ENCODE data around the gene KLK14. TPM values are rescaled to one million over a fixed set of nuclear protein-coding genes. Genes with fewer than 3 reads are reported as not detected.

KLK14 gene
- total and polyA plus RNA-seq, 10 of the 15 experiments (the other 5 are each of a cell fraction or from before 2014, with no cell fraction given): not detected

DNA sequence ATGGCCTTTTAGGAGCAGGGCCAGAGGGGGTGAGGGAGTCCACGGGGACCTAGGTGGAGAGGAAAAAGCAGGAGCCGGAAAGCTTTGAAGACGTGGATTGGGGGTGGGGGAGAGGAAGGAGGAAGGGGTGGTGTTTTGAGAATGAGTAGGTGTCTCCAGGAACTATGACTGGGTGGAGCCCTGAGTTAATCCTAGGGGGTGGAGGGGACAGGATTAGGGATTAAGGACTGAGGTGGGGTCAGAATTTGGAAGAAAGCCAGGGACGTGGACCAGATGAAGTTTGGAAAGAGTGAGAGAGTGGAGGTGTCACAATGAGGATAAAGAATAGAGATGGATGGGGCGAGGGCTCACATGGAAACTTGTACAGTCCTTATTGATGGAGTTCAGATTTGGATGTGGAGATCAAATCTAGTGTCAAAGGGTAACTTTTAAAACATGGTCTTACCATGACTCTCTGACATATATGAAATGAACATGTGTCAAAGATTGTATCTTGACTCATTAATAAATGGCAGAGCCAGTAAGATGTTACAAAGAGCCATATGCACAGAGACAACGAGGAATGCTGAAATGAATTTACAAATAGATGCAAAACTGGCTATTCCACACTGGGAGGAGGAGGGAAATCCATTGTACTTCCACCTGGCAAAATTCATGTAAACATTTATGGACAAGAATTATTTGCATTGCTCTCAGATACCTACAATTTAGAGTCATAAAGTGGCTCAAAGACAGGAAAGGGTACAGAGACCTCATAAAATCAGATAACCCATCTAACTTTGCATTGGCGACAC lies 16.1 kb downstream of the KLK14 start:
- no peak overlapping the region for H3K4me2 ChIP-seq (ENCODE audit: control insufficient read depth, insufficient read depth)
- 15% methylated on average over 7 of the region's 7 CpGs for WGBS (ENCODE audit: insufficient coverage, insufficient replicate concordance, low lambda C conversion rate, missing lambda C conversion rate)
- H3K9ac ChIP-seq (ENCODE audit: control insufficient read depth, insufficient read depth, low read length): no peak overlapping the region
- no peaks in the 10 kb centered on the region for H3K36me3 ChIP-seq (ENCODE audit: control insufficient read depth in 2 of 2, insufficient read depth in 2 of 2, low read length in 1 of 2)
- DNase-seq (ENCODE audit: low read depth, low spot score) (no peak), FAIRE-seq (no peak), ATAC-seq (no peak)
- ChIA-PET POLR2A (no interaction called here), RAD21 (ENCODE audit: unreplicated experiment) (no interaction called here), CTCF (no interaction called here), SMC1A (ENCODE audit: uncharacterized antibody, unreplicated experiment) (no interaction called here)
- H3K9me3 ChIP-seq (replicated peaks; ENCODE audit: control insufficient read depth, insufficient read depth, low read length): no peaks in the 10 kb centered on the region
- in situ Hi-C loops (cut with MboI): no loop called here
- no peaks in the 10 kb centered on the region for H3K79me2 ChIP-seq (ENCODE audit: control insufficient read depth, insufficient read depth, low read length)
- no peaks in the 10 kb centered on the region for H3K4me1 ChIP-seq (ENCODE audit: control insufficient read depth, insufficient read depth, low read length)
- no peak overlapping the region for H3K27ac ChIP-seq (ENCODE audit: control insufficient read depth, insufficient read depth)
- BruUV-seq (replicated peaks): no TSS peak
- no peaks in the 10 kb centered on the region for H4K20me1 ChIP-seq (ENCODE audit: control insufficient read depth, insufficient read depth)
- no peak overlapping the region for H3K4me3 ChIP-seq
- intact Hi-C loops (cut with micrococcal nuclease; ENCODE audit: unreplicated experiment): no loop called here
- H3K27me3 ChIP-seq (replicated peaks in 1 of 2; ENCODE audit: control insufficient read depth in 2 of 2, insufficient read depth in 2 of 2, low read length in 1 of 2): no peaks in the 10 kb centered on the region; a peak in 1 of 4 replicates
- TF ChIP-seq IKZF2 (IDR thresholded peaks at IDR 0.05) (no peak), CEBPB (IDR thresholded peaks at IDR 0.05; ENCODE audit: borderline replicate concordance in 1 of 2, low read depth in 2 of 2, low read length in 2 of 2) (no peak), TAF1 (IDR thresholded peaks at IDR 0.05; ENCODE audit: borderline replicate concordance, low read depth, low read length) (no peak), IKZF1 (conservative IDR thresholded peaks at IDR 0.05) (no peak), SRF (IDR thresholded peaks at IDR 0.05; ENCODE audit: low read depth in 2 of 2, low read length in 2 of 2) (no peak), ZNF217 (IDR thresholded peaks at IDR 0.05) (no peak), NR2C2 (IDR thresholded peaks at IDR 0.05; ENCODE audit: borderline replicate concordance, control insufficient read depth, insufficient read length, low read depth) (no peak), POU2F2 (IDR thresholded peaks at IDR 0.05; ENCODE audit: borderline replicate concordance, low read depth, low read length) (no peak), RAD21 (IDR thresholded peaks at IDR 0.05; ENCODE audit: insufficient read depth, low read depth, low read length) (no peak), NFIC (IDR thresholded peaks at IDR 0.05; ENCODE audit: low read depth, low read length) (no peak), SUZ12 (IDR thresholded peaks at IDR 0.05; ENCODE audit: unreplicated experiment) (no peak), PAX8 (IDR thresholded peaks at IDR 0.05) (no peak), MXI1 (IDR thresholded peaks at IDR 0.05; ENCODE audit: low read depth, low read length) (no peak), MTA2 (IDR thresholded peaks at IDR 0.05; ENCODE audit: low read depth) (no peak), SPI1 (IDR thresholded peaks at IDR 0.05; ENCODE audit: borderline replicate concordance, insufficient read depth, low read depth, low read length) (no peak), CREM (IDR thresholded peaks at IDR 0.05; ENCODE audit: low read depth) (no peak), IRF4 (IDR thresholded peaks at IDR 0.05; ENCODE audit: low read depth, low read length) (no peak)
- TF ChIP-seq, protein P1, sequence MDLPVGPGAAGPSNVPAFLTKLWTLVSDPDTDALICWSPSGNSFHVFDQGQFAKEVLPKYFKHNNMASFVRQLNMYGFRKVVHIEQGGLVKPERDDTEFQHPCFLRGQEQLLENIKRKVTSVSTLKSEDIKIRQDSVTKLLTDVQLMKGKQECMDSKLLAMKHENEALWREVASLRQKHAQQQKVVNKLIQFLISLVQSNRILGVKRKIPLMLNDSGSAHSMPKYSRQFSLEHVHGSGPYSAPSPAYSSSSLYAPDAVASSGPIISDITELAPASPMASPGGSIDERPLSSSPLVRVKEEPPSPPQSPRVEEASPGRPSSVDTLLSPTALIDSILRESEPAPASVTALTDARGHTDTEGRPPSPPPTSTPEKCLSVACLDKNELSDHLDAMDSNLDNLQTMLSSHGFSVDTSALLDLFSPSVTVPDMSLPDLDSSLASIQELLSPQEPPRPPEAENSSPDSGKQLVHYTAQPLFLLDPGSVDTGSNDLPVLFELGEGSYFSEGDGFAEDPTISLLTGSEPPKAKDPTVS (IDR thresholded peaks at IDR 0.05; ENCODE audit: low read depth, low read length): no peak
- no peak overlapping the region for H2AFZ ChIP-seq (ENCODE audit: control insufficient read depth, low read depth, low read length)
